Inferior parietal cortex (tissue), 1 donor: ENCODE results near the gene JRKL.
"Not testable (repeated sequence)": the region's sequence is repeated elsewhere in the genome, so short reads cannot be mapped to it uniquely, and the experiment has no call there.

ENCODE experiments used
- DNase-seq: peaks from one replicate; pipeline ENCODE4 v3.0.0-alpha.2; 2016; ENCODE audit errors: extremely low spot score

JRKL gene

GRCh38 chr11:96393753-96394348 lies 4.0 kb downstream of the JRKL start:
- peak; percentile 74 for DNase-seq

- no peak for DNase-seq
These were observed 5.0 kb downstream of the JRKL start for GRCh38 chr11:96394773-96395172.

GRCh38 chr11:96396637-96397036 lies 6.8 kb downstream of the JRKL start:
- DNase-seq = no peak

- no peak for DNase-seq
These were observed 8.1 kb downstream of the JRKL start for GRCh38 chr11:96397863-96398262.

GRCh38 chr11:96400697-96401096 lies 10.9 kb downstream of the JRKL start:
- no peak for DNase-seq

- DNase-seq = not testable (repeated sequence)
These were observed 21.6 kb downstream of the JRKL start for GRCh38 chr11:96411412-96411811.

- no peak for DNase-seq
These were observed 23.1 kb downstream of the JRKL start for GRCh38 chr11:96412761-96413381.

- no peak for DNase-seq
These were observed 23.6 kb downstream of the JRKL start for GRCh38 chr11:96413408-96413807.

- DNase-seq = no peak
These were observed 34.9 kb downstream of the JRKL start for GRCh38 chr11:96424693-96425092.

- no peak for DNase-seq
These were observed 40.9 kb downstream of the JRKL start for GRCh38 chr11:96430668-96431067.

- not testable (repeated sequence) for DNase-seq
These were observed 42.8 kb downstream of the JRKL start for GRCh38 chr11:96432654-96433053.
